HL-60/S4 (cell line): ENCODE results near the gene NFYA.

Experiments used
- in situ Hi-C: fragments of 300-500 bp; cut with MboI; formaldehyde crosslinking; loops from 2 replicates; pipeline ENCODE4 v1.14.3; 2022; ENCODE audit warnings: low sequenced_read_pairs

NFYA gene

DNA sequence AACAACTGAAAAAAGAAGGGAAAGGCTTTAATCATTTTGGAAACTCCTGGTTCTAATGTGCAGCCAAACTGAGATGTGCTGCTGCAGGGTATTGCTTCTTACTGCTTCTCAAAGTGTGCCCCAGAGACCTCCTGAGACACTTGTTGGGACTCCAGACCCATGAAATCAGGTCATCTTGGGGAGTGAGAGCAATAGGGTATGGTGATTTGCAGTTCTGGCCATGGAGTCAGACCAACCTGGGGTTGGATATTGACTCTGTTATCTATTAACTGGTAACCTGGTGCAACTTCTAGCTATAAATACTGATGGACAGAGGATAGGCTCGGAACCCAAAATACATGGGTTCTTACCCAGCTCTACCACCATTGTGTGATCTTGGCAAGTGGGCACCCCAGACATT is 26.7 kb upstream of the NFYA start:
- in situ Hi-C loops: no loop called here

DNA sequence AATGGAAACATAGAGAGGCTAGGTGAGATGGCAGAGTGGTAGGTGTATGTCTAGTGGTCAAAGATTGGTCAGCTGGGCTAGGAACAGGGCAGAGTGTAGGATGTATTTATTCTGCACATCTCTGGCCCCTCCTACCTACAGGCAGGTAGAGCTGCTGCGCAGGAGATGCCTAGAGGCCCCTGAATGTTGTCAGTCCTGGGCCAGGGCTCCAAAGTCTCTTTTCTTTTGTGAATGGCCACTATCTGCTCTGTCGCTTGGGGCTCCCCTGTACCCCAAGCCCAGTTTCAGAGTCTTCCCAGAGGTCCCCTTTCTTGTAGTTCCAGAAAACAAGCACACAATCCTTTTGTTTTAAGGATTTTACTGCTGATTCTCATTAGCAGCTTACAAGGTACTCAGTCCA is 25.5 kb upstream of the NFYA start:
- in situ Hi-C loops: no loop called here

DNA sequence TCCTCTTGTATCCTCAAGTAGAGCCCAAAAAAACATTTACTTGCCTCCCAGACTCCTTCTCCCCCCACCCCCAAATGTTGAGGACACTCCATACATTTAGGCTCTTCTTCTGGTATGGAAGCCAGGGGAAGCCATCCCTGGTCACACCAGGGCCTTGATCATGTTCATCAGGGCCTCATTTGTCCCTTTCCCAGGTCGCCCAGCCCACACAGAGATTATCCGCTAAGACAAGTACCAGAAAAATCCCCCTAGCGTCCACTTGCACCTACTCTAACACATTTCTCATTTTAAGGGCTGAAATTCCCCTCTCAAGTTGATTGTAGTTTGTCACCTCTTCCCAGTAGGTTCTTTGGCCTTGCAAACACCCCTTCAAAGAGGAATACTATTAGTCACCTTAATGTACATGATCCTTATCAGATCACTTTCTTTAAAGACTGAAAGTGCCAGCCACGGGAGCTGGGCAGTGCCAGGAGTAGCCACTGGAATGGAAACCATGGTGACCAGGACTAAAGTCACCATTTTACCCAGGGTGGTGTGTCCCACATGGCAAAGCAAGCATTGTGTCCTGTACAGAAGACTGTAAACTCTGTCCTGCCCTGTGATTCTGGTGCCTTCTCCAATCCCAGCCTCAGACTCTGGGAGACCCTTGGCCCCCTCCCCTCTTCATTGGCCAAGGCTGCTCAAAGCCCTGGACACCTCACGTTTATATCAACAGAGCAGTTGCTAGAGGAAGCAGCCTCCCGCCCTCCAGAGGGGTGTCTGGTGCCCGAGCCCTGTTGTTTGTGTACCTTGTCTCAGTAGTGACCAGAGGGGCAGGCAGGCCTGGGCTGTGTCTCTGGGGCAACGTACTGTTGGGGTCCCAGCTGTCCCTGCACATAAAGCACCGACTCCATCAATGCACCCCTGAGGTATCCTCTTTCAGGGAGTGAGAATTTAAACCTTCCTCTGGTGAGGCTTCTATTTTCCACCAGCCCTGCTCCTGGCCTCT is 24.7 kb upstream of the NFYA start:
- in situ Hi-C loops: no loop called here

DNA sequence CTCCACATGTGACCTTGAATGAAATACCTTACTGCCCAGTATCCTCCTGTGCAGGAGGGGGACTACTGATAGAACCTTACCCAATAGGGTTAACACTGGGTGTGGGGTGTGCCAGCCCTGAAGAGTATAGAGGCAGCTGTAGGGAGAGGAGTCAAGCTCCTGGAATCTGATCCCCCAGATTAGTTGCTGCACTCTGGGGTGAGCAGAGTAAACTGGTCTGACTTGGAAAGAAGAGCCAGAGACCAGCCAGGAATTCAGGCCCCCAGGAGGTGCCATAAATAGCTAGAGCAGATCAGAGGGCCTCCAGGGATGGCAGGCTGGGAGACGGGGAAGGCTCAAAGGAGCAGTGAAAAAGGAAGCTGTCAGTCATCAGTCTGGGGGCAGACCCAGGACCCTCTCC is 23.3 kb upstream of the NFYA start:
- in situ Hi-C loops: no loop called here

DNA sequence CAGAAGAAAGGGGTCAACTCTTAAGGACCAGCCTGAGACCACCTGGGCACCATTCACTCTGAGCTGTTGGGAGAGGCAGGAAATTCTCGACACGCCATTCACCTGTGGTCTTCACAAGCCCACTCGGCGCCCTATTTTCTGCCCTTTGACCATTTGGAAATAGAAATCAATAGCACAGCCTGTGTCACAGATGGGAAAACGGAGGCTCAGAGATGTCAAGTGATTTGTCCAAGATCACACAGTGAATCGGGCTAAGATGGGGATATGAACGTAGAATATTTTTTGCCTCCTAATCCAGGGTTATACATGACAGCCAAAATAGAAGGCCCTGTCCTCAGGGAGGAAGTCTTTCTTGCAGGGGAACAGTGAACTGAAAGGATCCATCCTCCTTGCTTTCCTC is 22.8 kb upstream of the NFYA start:
- in situ Hi-C loops: no loop called here

DNA sequence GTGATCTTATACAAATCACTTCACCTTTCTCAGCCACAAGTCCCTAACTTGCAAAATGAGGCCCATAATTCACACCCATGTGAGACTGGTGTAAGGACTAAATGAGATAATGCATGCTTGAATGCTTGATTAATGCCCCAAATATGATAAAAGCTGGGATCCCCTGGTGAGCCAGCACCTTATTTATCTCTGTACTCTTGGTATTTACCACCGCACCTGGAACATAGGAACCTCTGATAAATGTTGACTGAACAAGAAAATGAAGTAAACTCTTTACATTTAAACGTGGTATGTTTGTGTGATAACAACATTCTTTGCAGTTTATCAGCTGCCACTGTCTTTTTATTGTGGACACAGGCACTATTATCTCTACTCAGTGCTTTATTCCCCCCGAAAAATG is 22.2 kb upstream of the NFYA start:
- in situ Hi-C loops: no loop called here

DNA sequence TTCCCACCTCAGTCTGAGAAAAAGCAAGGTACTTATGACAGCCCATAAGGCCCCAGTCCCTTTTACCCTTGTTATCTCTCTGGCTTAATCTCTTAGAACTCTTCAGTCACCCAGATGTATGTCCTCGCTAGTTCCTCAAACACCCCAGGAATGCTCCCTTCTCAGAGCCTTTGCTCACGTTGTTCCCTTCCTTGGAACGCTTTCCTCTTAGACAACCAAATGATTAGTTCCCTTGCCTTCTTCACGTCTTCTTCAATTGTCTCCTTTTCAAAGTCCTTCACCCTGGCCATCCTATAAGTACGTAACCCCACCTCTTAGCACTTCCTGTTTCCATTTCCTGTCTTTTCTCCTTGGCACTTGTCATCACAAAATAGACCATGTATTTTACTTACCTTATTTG is 20.9 kb upstream of the NFYA start:
- in situ Hi-C loops: no loop called here

- in situ Hi-C loops: no loop called here
Observed at GRCh38 chr6:41053041-41053440, 19.7 kb upstream of the NFYA start, which contains the start of gene APOBEC2. APOBEC2 (plus strand) TSS chr6:41053202; CDS start chr6:41053348, 146 bp downstream.

DNA sequence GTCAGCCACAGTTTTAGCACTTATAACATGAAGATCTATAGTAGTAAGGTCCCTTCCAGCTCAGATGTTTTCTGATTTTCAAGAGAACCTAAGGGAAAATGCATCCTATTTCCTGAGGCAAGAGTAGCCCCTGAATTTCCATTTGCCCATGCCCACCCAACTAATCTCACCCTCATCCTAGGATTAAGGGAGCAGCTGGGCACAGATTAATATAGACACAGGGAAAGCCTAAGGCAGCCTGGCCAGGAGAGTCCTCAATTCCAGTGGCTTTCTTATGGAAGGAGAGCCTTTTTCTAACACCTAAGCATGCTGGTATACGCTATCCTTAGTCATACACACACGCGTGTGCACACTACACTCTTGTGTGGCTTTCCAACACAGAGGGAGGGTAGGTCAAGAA is 18.3 kb upstream of the NFYA start:
- in situ Hi-C loops: no loop called here

GRCh38 chr6:41055149-41055548 is 17.6 kb upstream of the NFYA start:
- in situ Hi-C loops: no loop called here

DNA sequence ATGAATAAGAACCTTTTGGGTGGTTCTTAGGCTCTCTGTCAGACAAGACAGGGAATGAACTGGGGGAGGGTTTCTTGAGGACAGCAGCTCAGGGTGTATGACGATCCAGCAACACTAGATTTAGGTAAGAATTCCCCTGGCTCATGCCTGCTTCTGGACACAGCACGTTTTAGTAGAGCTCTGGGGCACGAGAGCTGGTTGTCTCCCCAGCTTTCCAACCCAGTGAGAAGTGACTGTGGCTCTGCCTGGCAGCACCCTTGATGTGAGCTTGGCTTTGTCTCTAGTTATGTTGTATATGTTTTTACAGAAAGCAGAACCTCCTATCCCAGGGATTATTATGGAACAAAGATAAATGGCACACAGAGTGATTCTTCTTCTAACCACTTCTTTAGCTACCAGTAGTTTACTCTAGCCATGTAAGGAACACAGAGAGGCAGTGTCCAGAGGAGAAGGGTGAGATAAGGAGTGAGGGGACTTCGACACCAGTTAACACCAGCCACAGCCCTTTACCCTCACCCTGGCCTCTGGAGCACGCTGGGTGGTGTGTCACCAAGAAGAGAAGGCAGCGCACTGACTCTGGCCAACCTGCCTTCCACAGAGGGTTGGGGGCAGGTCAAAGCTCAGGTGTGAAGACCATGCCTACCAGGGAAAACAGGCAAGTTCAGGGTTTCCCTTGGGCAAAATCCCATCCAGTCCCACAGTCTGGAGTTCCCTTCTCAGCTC is 15.8 kb upstream of the NFYA start:
- in situ Hi-C loops: no loop called here

GRCh38 chr6:41058783-41059181 is 14.0 kb upstream of the NFYA start:
- in situ Hi-C loops: no loop called here

- in situ Hi-C loops: no loop called here
Observed at GRCh38 chr6:41059556-41059955, 13.2 kb upstream of the NFYA start.

DNA sequence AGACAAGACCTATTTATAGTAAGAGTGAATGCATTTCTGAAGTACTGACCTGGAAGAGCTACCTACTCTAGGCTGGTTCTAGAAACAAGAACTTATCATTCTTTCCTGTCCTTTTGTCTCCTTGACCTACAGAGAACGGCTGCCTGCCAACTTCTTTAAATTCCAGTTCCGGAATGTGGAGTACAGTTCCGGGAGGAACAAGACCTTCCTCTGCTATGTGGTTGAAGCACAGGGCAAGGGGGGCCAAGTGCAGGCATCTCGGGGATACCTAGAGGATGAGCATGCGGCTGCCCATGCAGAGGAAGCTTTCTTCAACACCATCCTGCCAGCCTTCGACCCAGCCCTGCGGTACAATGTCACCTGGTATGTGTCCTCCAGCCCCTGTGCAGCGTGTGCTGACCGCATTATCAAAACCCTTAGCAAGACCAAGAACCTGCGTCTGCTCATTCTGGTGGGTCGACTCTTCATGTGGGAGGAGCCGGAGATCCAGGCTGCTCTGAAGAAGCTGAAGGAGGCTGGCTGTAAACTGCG is 11.5 kb upstream of the NFYA start:
- in situ Hi-C loops: no loop called here

DNA sequence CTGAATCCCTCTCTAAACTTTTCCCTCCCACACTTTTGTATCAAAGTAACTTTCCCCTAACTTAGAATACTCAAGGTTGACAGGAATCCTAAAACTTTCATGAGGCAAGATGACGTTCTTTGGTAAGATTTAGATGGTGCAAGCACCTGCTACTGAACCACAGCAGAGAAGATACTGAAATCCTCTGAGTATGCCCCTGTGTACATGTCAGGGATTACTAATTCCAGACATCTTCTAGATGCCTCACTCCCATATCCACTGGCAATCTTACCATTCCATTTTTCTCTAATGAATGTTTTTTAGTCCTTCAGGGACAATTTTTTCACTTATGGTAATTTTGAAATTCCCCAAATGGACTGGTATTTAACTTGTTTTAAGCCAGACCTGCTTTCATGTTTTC is 10.7 kb upstream of the NFYA start:
- in situ Hi-C loops: no loop called here

DNA sequence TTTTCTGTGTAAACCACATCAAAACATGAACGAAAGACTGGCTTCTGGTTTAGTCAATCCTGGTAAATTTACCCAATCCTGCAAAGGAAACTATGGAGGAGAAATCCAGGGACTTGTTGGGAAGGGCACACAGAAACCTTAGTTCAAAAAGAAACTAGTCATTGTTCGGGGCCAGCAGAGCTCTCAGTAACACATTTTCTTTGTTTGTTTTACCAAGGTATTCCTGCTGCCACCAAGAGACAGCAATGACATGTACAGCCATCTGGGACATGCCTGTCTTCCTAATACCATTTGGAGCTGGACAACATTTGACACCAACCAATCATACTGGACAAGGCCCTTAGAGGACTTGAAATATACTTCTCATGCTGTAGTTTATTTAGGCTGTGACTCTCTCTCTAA is 8.9 kb upstream of the NFYA start:
- in situ Hi-C loops: no loop called here

GRCh38 chr6:41064841-41065240 is 7.9 kb upstream of the NFYA start:
- in situ Hi-C loops: no loop called here

- in situ Hi-C loops: no loop called here
Observed at GRCh38 chr6:41065550-41066026, 7.2 kb upstream of the NFYA start.

- in situ Hi-C loops: no loop called here
Observed at GRCh38 chr6:41066867-41067304, 5.9 kb upstream of the NFYA start.

GRCh38 chr6:41071501-41071922 is 1.3 kb upstream of the NFYA start:
- in situ Hi-C loops: loop anchor here (10.0 kb wide), 1 partner anchor 113 kb away; no protein-coding TSS in a partner anchor
